ENCODE measurements around the gene DAND5.

The DAND5 gene

GRCh38 chr19:13017306-13018034 lies 48.1 kb downstream of the DAND5 start:
- no peak for DNase-seq (ENCODE audit: extremely low read depth, low read depth)
- TF ChIP-seq CTCF (IDR thresholded peaks at IDR 0.05; ENCODE audit: low read depth, low read length): no peak

GRCh38 chr19:13018035-13018914 lies 48.9 kb downstream of the DAND5 start:
- no peak for TF ChIP-seq CTCF (IDR thresholded peaks at IDR 0.05; ENCODE audit: low read depth, low read length)
- no peak for DNase-seq (ENCODE audit: extremely low read depth, low read depth)

- TF ChIP-seq CTCF (IDR thresholded peaks at IDR 0.05; ENCODE audit: low read depth, low read length): no peak
Observed at GRCh38 chr19:13019332-13019731, 50.0 kb downstream of the DAND5 start.

GRCh38 chr19:13020002-13020414 lies 50.6 kb downstream of the DAND5 start:
- no peak for DNase-seq (ENCODE audit: extremely low read depth, low read depth)
- TF ChIP-seq CTCF (IDR thresholded peaks at IDR 0.05; ENCODE audit: low read depth, low read length): no peak

More at GRCh38 chr19:13019332-13019731, 50.0 kb downstream of the DAND5 start:
- DNase-seq (ENCODE audit: extremely low read depth, low read depth): no peak

GRCh38 chr19:13022111-13022858 lies 52.9 kb downstream of the DAND5 start:
- no peak for DNase-seq (ENCODE audit: extremely low read depth, low read depth)
- no peak for TF ChIP-seq CTCF (IDR thresholded peaks at IDR 0.05; ENCODE audit: low read depth, low read length)

- TF ChIP-seq CTCF (IDR thresholded peaks at IDR 0.05; ENCODE audit: low read depth, low read length): no peak
- peak; percentile 97 for DNase-seq (ENCODE audit: extremely low read depth, low read depth)
Observed at GRCh38 chr19:13022859-13023636, 53.7 kb downstream of the DAND5 start.
